DND-41 (cell line): ENCODE measurements around the gene ASPN.

Experiments
- ATAC-seq: fragments of 200-7000 bp; cut with Tn5 transposase; 3 replicates; pipeline ENCODE4 v1.9.1; 2021; ENCODE audit warnings: low read depth; ENCODE audit not compliant: insufficient read depth
- DNase-seq: peaks from one replicate; pipeline ENCODE4 v3.0.0-alpha.2; 2020
- H2AFZ ChIP-seq: 2 replicates; pipeline ENCODE4 v1.6.0; 2012; ENCODE audit warnings: low read depth, low read length
- H3K27ac ChIP-seq: 2 replicates; pipeline ENCODE4 v1.5.1; 2012; ENCODE audit warnings: low read length, inconsistent platforms
- H3K27me3 ChIP-seq: fragments of 200-600 bp; sonication (generic); 2 replicates; pipeline ENCODE4 v1.6.0; 2012; ENCODE audit warnings: low read length, mild to moderate bottlenecking, inconsistent platforms; ENCODE audit not compliant: insufficient read depth, poor library complexity
- H3K36me3 ChIP-seq: 2 replicates; pipeline ENCODE4 v1.5.1; 2012; ENCODE audit warnings: low read length, inconsistent platforms; ENCODE audit not compliant: insufficient read depth
- H3K4me1 ChIP-seq: 2 replicates; pipeline ENCODE4 v1.5.1; 2012; ENCODE audit warnings: mild to moderate bottlenecking, low read length; ENCODE audit not compliant: insufficient read depth
- H3K4me2 ChIP-seq: 2 replicates; pipeline ENCODE4 v1.6.0; 2012; ENCODE audit warnings: mild to moderate bottlenecking, moderate library complexity, low read length, inconsistent platforms; ENCODE audit not compliant: insufficient read depth
- H3K4me3 ChIP-seq, 2 experiments: fragments of 200-600 bp in 1 of 2; shearing (Covaris generic) in 1 of 2; 2 replicates each; pipeline ENCODE4 v1.5.1; 2012 to 2016; ENCODE audit warnings: inconsistent platforms in 2 of 2, low read length in 2 of 2, mild to moderate bottlenecking in 2 of 2, low read depth in 1 of 2, moderate library complexity in 1 of 2
- H3K79me2 ChIP-seq: 2 replicates; pipeline ENCODE4 v1.6.0; 2012; ENCODE audit warnings: low read length, inconsistent platforms; ENCODE audit not compliant: insufficient read depth
- H3K9ac ChIP-seq: 2 replicates; pipeline ENCODE4 v1.6.0; 2012; ENCODE audit warnings: low read depth, mild to moderate bottlenecking, inconsistent platforms, low read length, moderate library complexity
- H3K9me3 ChIP-seq: 2 replicates; pipeline ENCODE4 v1.5.1; 2012; ENCODE audit warnings: low read length, moderate library complexity, mild to moderate bottlenecking, inconsistent platforms; ENCODE audit not compliant: insufficient read depth, severe bottlenecking
- H4K20me1 ChIP-seq: 2 replicates; pipeline ENCODE4 v1.6.0; 2012; ENCODE audit warnings: low read length; ENCODE audit not compliant: insufficient read depth
- EZH2 ChIP-seq: IDR thresholded peaks from 3 replicates; pipeline ENCODE4 v1.6.1; 2012; ENCODE audit warnings: borderline replicate concordance, low read depth, mild to moderate bottlenecking, moderate library complexity, low read length, inconsistent platforms; ENCODE audit not compliant: severe bottlenecking
- TF ChIP-seq, protein P1 (sequence below): IDR thresholded peaks from 2 replicates; pipeline ENCODE4 v1.5.1; 2012; ENCODE audit warnings: borderline replicate concordance, low read length, moderate library complexity, mild to moderate bottlenecking; ENCODE audit not compliant: poor library complexity, severe bottlenecking; ENCODE audit errors: extremely low read depth

Gene ASPN

GRCh38 chr9:92426501-92427145 lies 55.7 kb downstream of the ASPN start:
- Histone ChIP-seq H3K9ac (no peak overlapping the region), H3K27me3 (no peaks in the 10 kb centered on the region), H3K36me3 (no peaks in the 10 kb centered on the region), H3K4me3 (no peak overlapping the region), H3K9me3 (no peaks in the 10 kb centered on the region), H3K27ac (no peak overlapping the region), H3K4me1 (no peaks in the 10 kb centered on the region), H3K4me2 (no peak overlapping the region), H3K79me2 (no peaks in the 10 kb centered on the region), H2AFZ (no peak overlapping the region), H4K20me1 (no peaks in the 10 kb centered on the region)
- DNase-seq = no peak
- TF ChIP-seq, protein P1, sequence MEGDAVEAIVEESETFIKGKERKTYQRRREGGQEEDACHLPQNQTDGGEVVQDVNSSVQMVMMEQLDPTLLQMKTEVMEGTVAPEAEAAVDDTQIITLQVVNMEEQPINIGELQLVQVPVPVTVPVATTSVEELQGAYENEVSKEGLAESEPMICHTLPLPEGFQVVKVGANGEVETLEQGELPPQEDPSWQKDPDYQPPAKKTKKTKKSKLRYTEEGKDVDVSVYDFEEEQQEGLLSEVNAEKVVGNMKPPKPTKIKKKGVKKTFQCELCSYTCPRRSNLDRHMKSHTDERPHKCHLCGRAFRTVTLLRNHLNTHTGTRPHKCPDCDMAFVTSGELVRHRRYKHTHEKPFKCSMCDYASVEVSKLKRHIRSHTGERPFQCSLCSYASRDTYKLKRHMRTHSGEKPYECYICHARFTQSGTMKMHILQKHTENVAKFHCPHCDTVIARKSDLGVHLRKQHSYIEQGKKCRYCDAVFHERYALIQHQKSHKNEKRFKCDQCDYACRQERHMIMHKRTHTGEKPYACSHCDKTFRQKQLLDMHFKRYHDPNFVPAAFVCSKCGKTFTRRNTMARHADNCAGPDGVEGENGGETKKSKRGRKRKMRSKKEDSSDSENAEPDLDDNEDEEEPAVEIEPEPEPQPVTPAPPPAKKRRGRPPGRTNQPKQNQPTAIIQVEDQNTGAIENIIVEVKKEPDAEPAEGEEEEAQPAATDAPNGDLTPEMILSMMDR = no peak
- no peak for TF ChIP-seq EZH2
- no peak for ATAC-seq

DNA sequence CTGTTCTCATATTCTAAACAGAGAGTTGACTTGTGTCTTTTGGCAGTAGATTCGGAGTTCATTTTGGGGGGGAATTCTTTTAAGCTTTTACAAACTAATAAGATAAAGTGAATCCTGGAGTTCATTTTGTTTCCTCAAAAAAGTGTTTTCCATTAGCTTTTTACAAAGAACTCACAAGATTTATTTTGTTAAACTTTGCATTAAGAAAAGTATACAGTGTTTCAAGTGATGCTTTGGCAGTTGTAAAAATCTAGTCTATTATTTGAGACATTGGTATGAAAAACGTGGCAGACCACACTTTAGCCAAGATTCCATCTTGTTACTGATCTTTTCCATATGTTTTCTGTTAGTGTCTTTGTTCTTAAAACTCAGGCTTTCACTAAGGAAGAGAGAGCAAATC lies 56.8 kb downstream of the ASPN start:
- Histone ChIP-seq H3K4me2 (no peak overlapping the region), H3K4me1 (no peaks in the 10 kb centered on the region), H3K9ac (no peak overlapping the region), H3K9me3 (no peaks in the 10 kb centered on the region), H3K27me3 (no peaks in the 10 kb centered on the region), H2AFZ (no peak overlapping the region), H3K79me2 (no peaks in the 10 kb centered on the region), H3K27ac (no peak overlapping the region), H3K36me3 (no peaks in the 10 kb centered on the region), H3K4me3 (no peak overlapping the region), H4K20me1 (no peaks in the 10 kb centered on the region)
- DNase-seq (no peak), ATAC-seq (no peak)
- no peak for TF ChIP-seq EZH2
- TF ChIP-seq, protein P1 = no peak

DNA sequence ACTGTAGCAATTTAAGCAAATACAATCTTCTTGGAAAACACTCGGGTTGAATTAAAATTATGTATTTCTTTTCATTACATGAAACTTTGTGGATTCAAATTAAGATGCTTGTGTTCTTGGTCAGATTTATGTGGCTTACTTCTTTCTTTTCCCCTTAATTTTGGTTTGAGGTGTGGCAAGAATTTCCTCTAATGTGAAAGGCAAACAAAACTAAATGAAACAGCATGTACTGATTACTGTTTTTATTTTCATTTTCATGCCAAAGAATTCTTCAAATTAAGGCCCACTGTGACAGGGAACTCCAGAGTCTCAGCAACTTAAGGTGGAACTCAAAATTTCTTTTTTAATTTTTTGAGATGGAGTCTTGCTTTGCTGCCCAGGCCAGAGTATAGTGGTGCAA lies 58.0 kb downstream of the ASPN start, which contains the start of gene OMD:
OMD (minus strand) TSS at position 132 of the 400 bp plus-strand sequence. CDS start 6,913 bp downstream, outside the sequence.
- no peak for TF ChIP-seq EZH2
- TF ChIP-seq, protein P1 = no peak
- H3K27me3 ChIP-seq = no peaks in the 10 kb centered on the region
- no peak within 1 kb of the TSS for H3K27ac ChIP-seq
- no peaks in the 10 kb centered on the region for H3K9me3 ChIP-seq
- no peak for ATAC-seq
- no peak within 1 kb of the TSS for H2AFZ ChIP-seq
- no peaks in the 10 kb centered on the region for H3K36me3 ChIP-seq
- H4K20me1 ChIP-seq = no peaks in the 10 kb centered on the region; the same call in 1 of the 2 replicates
- no peak within 1 kb of the TSS for H3K4me2 ChIP-seq
- no peaks in the 10 kb centered on the region for H3K79me2 ChIP-seq
- DNase-seq = no peak
- no peaks in the 10 kb centered on the region for H3K4me1 ChIP-seq
- H3K4me3 ChIP-seq = no peak within 1 kb of the TSS
- H3K9ac ChIP-seq = no peak within 1 kb of the TSS
